H1 (cell line): Measurements from ENCODE around the gene RABL6. TPM values are rescaled to one million over a fixed set of nuclear protein-coding genes. Genes with fewer than 3 reads are reported as not detected.

Source experiments
- CTCF ChIA-PET: fragments of 300-600 bp; sonication (Branson Sonifier 250); formaldehyde crosslinking; loops from one replicate; lab custom pipeline; 2021; ENCODE audit not compliant: partially characterized antibody; lab: Charles Lee
- POLR2A ChIA-PET: fragments of 300-600 bp; sonication (Branson Sonifier 250); formaldehyde crosslinking; loops from one replicate; lab custom pipeline; 2021; ENCODE audit warnings: inconsistent platforms; ENCODE audit not compliant: partially characterized antibody; lab: Charles Lee
- DNase-seq, 2 experiments: peaks; one replicate each; pipeline versions ENCODE4 v3.0.0 to v3.0.0-alpha.2; 2010 to 2022; ENCODE audit warnings: low spot score in 2 of 2, low read depth in 1 of 2, mixed read lengths in 1 of 2
- FAIRE-seq: peaks from 2 replicates; lab custom pipeline; 2011; peaks lifted over from hg19 to GRCh38; lab: Jason Lieb, UNC
- H2AFZ ChIP-seq: 2 replicates; pipeline ENCODE4 v1.8.1; 2012; ENCODE audit warnings: low read length, inconsistent platforms
- H2AK5ac ChIP-seq: 2 replicates; pipeline ENCODE4 v1.6.1; 2013; ENCODE audit warnings: low read depth, low read length
- H2BK120ac ChIP-seq: replicated peaks from 2 replicates; pipeline ENCODE3; 2013; ENCODE audit warnings: low read depth, low read length, inconsistent platforms
- H2BK12ac ChIP-seq: 2 replicates; pipeline ENCODE4 v1.6.1; 2013; ENCODE audit warnings: low read depth, low read length
- H2BK15ac ChIP-seq: 2 replicates; pipeline ENCODE4 v1.6.1; 2013; ENCODE audit warnings: low read length
- H2BK20ac ChIP-seq: 2 replicates; pipeline ENCODE4 v1.6.1; 2013; ENCODE audit warnings: low read length
- H2BK5ac ChIP-seq: 2 replicates; pipeline ENCODE4 v1.6.1; 2013; ENCODE audit warnings: low read depth, low read length
- H3K14ac ChIP-seq: 2 replicates; pipeline ENCODE4 v1.6.1; 2013; ENCODE audit warnings: inconsistent platforms; ENCODE audit not compliant: insufficient read length
- H3K18ac ChIP-seq: 2 replicates; pipeline ENCODE4 v1.6.1; 2013; ENCODE audit warnings: low read length; ENCODE audit errors: extremely low read depth
- H3K23ac ChIP-seq: 2 replicates; pipeline ENCODE4 v1.6.1; 2013; ENCODE audit warnings: inconsistent platforms; ENCODE audit not compliant: insufficient read length
- H3K23me2 ChIP-seq: 2 replicates; pipeline ENCODE4 v1.6.1; 2013; ENCODE audit warnings: low read depth, low read length
- H3K27ac ChIP-seq: 2 replicates; pipeline ENCODE4 v1.6.1; 2011; ENCODE audit warnings: low read depth, low read length, inconsistent platforms
- H3K27me3 ChIP-seq, 4 experiments: replicated peaks in 1 of 4; 1 replicate in 1 of 4; 2 replicates in 3 of 4; pipeline versions ENCODE4 v1.6.1 to v1.8.1; 2011 to 2013; ENCODE audit warnings: low read length in 3 of 4, mild to moderate bottlenecking in 3 of 4, inconsistent platforms in 2 of 4, mixed read lengths in 2 of 4, moderate library complexity in 1 of 4; ENCODE audit not compliant: control insufficient read depth in 3 of 4, insufficient read depth in 3 of 4; ENCODE audit errors: extremely low read depth in 1 of 4
- H3K36me3 ChIP-seq, 4 experiments: 2 replicates each; pipeline versions ENCODE4 v1.6.1 to v1.8.1; 2011 to 2013; ENCODE audit warnings: mild to moderate bottlenecking in 4 of 4, low read length in 3 of 4, moderate library complexity in 2 of 4, control low read depth in 1 of 4, inconsistent platforms in 1 of 4; ENCODE audit not compliant: insufficient read depth in 4 of 4, control insufficient read depth in 2 of 4
- H3K4ac ChIP-seq: replicated peaks from 2 replicates; pipeline ENCODE3; 2013; ENCODE audit warnings: low read length, low read depth, mixed read lengths, inconsistent platforms; ENCODE audit not compliant: insufficient read length
- H3K4me1 ChIP-seq, 4 experiments: replicated peaks in 1 of 4; 1 replicate in 1 of 4; 2 replicates in 3 of 4; pipeline versions ENCODE4 v1.6.1 to v1.8.1; 2011 to 2013; ENCODE audit warnings: low read length in 3 of 4, inconsistent platforms in 2 of 4, mixed read lengths in 1 of 4; ENCODE audit not compliant: insufficient read depth in 4 of 4, control insufficient read depth in 3 of 4
- H3K4me2 ChIP-seq, 2 experiments: 2 replicates each; pipeline versions ENCODE4 v1.6.1 to v1.8.1; 2011 to 2013; ENCODE audit warnings: low read depth in 2 of 2, low read length in 2 of 2, control low read depth in 1 of 2, inconsistent platforms in 1 of 2, mild to moderate bottlenecking in 1 of 2; ENCODE audit not compliant: insufficient read depth in 1 of 2
- H3K4me3 ChIP-seq, 4 experiments: fragments of 200-600, 300-600 bp in 1 of 4; sonication (generic), shearing (Covaris generic), sonication (Bioruptor Twin) in 1 of 4; 2 replicates each; pipeline versions ENCODE4 v1.5.1 to v1.8.1; 2011 to 2016; ENCODE audit warnings: low read length in 4 of 4, low read depth in 3 of 4, control low read depth in 2 of 4, inconsistent platforms in 2 of 4, mild to moderate bottlenecking in 2 of 4, mixed read lengths in 1 of 4, moderate library complexity in 1 of 4; ENCODE audit not compliant: insufficient read depth in 2 of 4; ENCODE audit errors: extremely low read depth in 1 of 4
- H3K56ac ChIP-seq: replicated peaks from 2 replicates; pipeline ENCODE3; 2013; ENCODE audit warnings: low read depth, mild to moderate bottlenecking, mixed read lengths, low read length, inconsistent platforms; ENCODE audit not compliant: insufficient read length
- H3K79me1 ChIP-seq: 2 replicates; pipeline ENCODE4 v1.6.1; 2013; ENCODE audit warnings: low read depth, low read length, control low read depth
- H3K79me2 ChIP-seq, 2 experiments: 2 replicates each; pipeline versions ENCODE4 v1.6.1 to v1.8.1; 2012 to 2013; ENCODE audit warnings: low read length in 2 of 2, mild to moderate bottlenecking in 2 of 2, inconsistent platforms in 1 of 2; ENCODE audit not compliant: insufficient read depth in 2 of 2, control insufficient read depth in 1 of 2
- H3K9ac ChIP-seq, 4 experiments: replicated peaks in 1 of 4; 1 replicate in 1 of 4; 2 replicates in 3 of 4; pipeline versions ENCODE4 v1.6.1 to v1.8.1; 2011 to 2013; ENCODE audit warnings: low read depth in 3 of 4, low read length in 3 of 4, control low read depth in 2 of 4, mild to moderate bottlenecking in 2 of 4, moderate library complexity in 2 of 4, inconsistent platforms in 1 of 4; ENCODE audit errors: extremely low read depth in 1 of 4
- H3K9me3 ChIP-seq, 2 experiments: 2 replicates each; pipeline versions ENCODE4 v1.6.1 to v1.8.1; 2012 to 2013; ENCODE audit warnings: mild to moderate bottlenecking in 2 of 2, moderate library complexity in 2 of 2, control low read depth in 1 of 2, inconsistent platforms in 1 of 2, low read depth in 1 of 2, low read length in 1 of 2, mixed read lengths in 1 of 2; ENCODE audit not compliant: insufficient read depth in 2 of 2
- H4K20me1 ChIP-seq, 2 experiments: replicated peaks in 1 of 2; 2 replicates each; pipeline versions ENCODE3 to v1.8.1; 2011 to 2013; ENCODE audit warnings: inconsistent platforms in 2 of 2, low read length in 2 of 2, mild to moderate bottlenecking in 1 of 2; ENCODE audit not compliant: insufficient read depth in 2 of 2, control insufficient read depth in 1 of 2
- H4K5ac ChIP-seq: 2 replicates; pipeline ENCODE4 v1.6.1; 2013; ENCODE audit warnings: low read length, low read depth, mixed read lengths, inconsistent platforms; ENCODE audit not compliant: insufficient read length
- H4K8ac ChIP-seq: 2 replicates; pipeline ENCODE4 v1.8.0; 2013; ENCODE audit warnings: mild to moderate bottlenecking, moderate library complexity, low read length, inconsistent platforms; ENCODE audit not compliant: insufficient read depth; ENCODE audit errors: extremely low read depth
- H4K91ac ChIP-seq: replicated peaks from 2 replicates; pipeline ENCODE3; 2013; ENCODE audit warnings: low read length, mixed read lengths, inconsistent platforms; ENCODE audit not compliant: insufficient read length
- CHD2 ChIP-seq: IDR thresholded peaks from 2 replicates; pipeline ENCODE4 v1.6.1; 2012; ENCODE audit warnings: low read length, improper control_type of control experiment
- CTBP2 ChIP-seq: IDR thresholded peaks from 2 replicates; pipeline ENCODE4 v1.7.0; 2011; ENCODE audit warnings: borderline replicate concordance, mild to moderate bottlenecking, moderate library complexity, mixed read lengths, low read length; ENCODE audit not compliant: insufficient read depth, insufficient read length
- CTCF ChIP-seq, 3 experiments: IDR thresholded peaks; 1 replicate in 2 of 3; 2 replicates in 1 of 3; pipeline versions ENCODE4 v1.5.1 to v1.6.1; 2011; ENCODE audit warnings: low read length in 3 of 3, mild to moderate bottlenecking in 3 of 3, inconsistent platforms in 2 of 3, low read depth in 1 of 3, moderate library complexity in 1 of 3; ENCODE audit not compliant: insufficient read depth in 1 of 3; ENCODE audit errors: control extremely low read depth in 1 of 3
- EZH2 ChIP-seq: fragments of 200-600 bp; sonication (generic); IDR thresholded peaks from 2 replicates; pipeline ENCODE4 v1.7.1; 2012; ENCODE audit warnings: low read depth, mild to moderate bottlenecking, moderate library complexity, low read length, inconsistent platforms; ENCODE audit not compliant: severe bottlenecking
- KDM4A ChIP-seq: IDR thresholded peaks from one replicate; pipeline ENCODE4 v1.7.1; 2012; ENCODE audit warnings: low read depth, mild to moderate bottlenecking, moderate library complexity, low read length, inconsistent platforms; ENCODE audit not compliant: severe bottlenecking
- RNF2 ChIP-seq: fragments of 200-900, 300-1000 bp; sonication (generic); IDR thresholded peaks from 2 replicates; pipeline ENCODE4 v1.7.1; 2016; ENCODE audit warnings: borderline replicate concordance, low read depth, mild to moderate bottlenecking, antibody characterized with exemption, low read length; ENCODE audit not compliant: poor library complexity, severe bottlenecking; ENCODE audit errors: missing control alignments
- SAP30 ChIP-seq: fragments of 300-600 bp; sonication (generic); IDR thresholded peaks from 2 replicates; pipeline ENCODE4 v1.7.1; 2012; ENCODE audit warnings: low read length, moderate library complexity, mild to moderate bottlenecking, inconsistent platforms; ENCODE audit not compliant: insufficient read depth, insufficient replicate concordance
- TCF12 ChIP-seq: IDR thresholded peaks from 2 replicates; pipeline ENCODE4 v1.6.1; 2011; ENCODE audit warnings: low read depth, mild to moderate bottlenecking, low read length
- WGBS, 2 experiments: shearing (Covaris generic) in 1 of 2; methylation state at CpG; one replicate each; pipeline versions ENCODE4 v1.1.6 to v1.1.7; 2013 to 2015; ENCODE audit warnings: low lambda C conversion rate in 2 of 2, mixed read lengths in 2 of 2, inconsistent platforms in 1 of 2, low coverage in 1 of 2, missing lambda C conversion rate in 1 of 2; ENCODE audit not compliant: insufficient replicate concordance in 2 of 2, insufficient coverage in 1 of 2, insufficient read length in 1 of 2; ENCODE audit errors: extremely low coverage in 1 of 2, missing lambda C conversion rate in 1 of 2; 5-methylcytosine and 5-hydroxymethylcytosine counted together
- polyA plus RNA-seq, 7 experiments: library from polyadenylated mRNA; depleted of rRNA in 3 of 7; stranded (reverse) in 5 of 7; unstranded in 2 of 7; fragments of >200 nt in 5 of 7; fragments of 200-250 nt in 2 of 7; gene quantifications; 1 replicate in 5 of 7; 2 replicates in 1 of 7; 4 replicates in 1 of 7; pipeline versions ENCODE4 v1.2.1 to v1.2.3, GENCODE V29; 2011 to 2013; ENCODE audit warnings: missing spikeins in 2 of 7, mixed read lengths in 2 of 7
- total RNA-seq: library from RNA; stranded (reverse); fragmentation: NEBNext Ultra II Directional; extraction: Animal tissue kit (Norgen Biotek cat#: 25700); gene quantifications from 2 replicates; pipeline ENCODE4 v1.2.1, GENCODE V29; 2021

Gene RABL6
- total and polyA plus RNA-seq, 2 of the 8 experiments (the other 6 are each of a cell fraction or from before 2014, with no cell fraction given): 70.1 to 130 TPM

- DNase-seq (no peak), FAIRE-seq (no peak)
- H3K4me3 ChIP-seq: no peak overlapping the region
- H3K4me1 ChIP-seq: no peaks in the 10 kb centered on the region; a peak in 1 of 7 replicates
- ChIA-PET POLR2A (interaction anchor here (1.5 kb wide), 1 partner anchor 10 kb away, joined by 5 read pairs; no protein-coding TSS in a partner anchor), CTCF (interaction anchor here (0.7 to 1.4 kb wide), 8 partner anchors 10 to 41 kb away, joined by 3 to 6 read pairs (median 3); no protein-coding TSS in a partner anchor)
- no peak overlapping the region for H2AK5ac ChIP-seq
- H3K79me1 ChIP-seq: no peaks in the 10 kb centered on the region
- no peaks in the 10 kb centered on the region; a peak in 1 of 7 replicates for H3K27me3 ChIP-seq
- no peak overlapping the region for H2BK15ac ChIP-seq
- no peaks in the 10 kb centered on the region for H3K9me3 ChIP-seq
- H3K9ac ChIP-seq: no peak overlapping the region
- WGBS, 2 experiments: 63% methylated on average over 9 of the region's 9 CpGs; no CpG with 5 or more reads in 1 of the 2 experiments
- H2BK120ac ChIP-seq: no peak overlapping the region
- no peak overlapping the region for H4K91ac ChIP-seq
- H3K23me2 ChIP-seq: no peaks in the 10 kb centered on the region
- no peak overlapping the region for H3K27ac ChIP-seq
- H3K4ac ChIP-seq: no peak overlapping the region
- no peak overlapping the region for H4K8ac ChIP-seq
- no peak overlapping the region for H3K56ac ChIP-seq
- H2BK12ac ChIP-seq: no peak overlapping the region
- H3K23ac ChIP-seq: no peak overlapping the region
- no peak overlapping the region for H3K4me2 ChIP-seq
- no peak overlapping the region for H2AFZ ChIP-seq
- no peak overlapping the region for H3K14ac ChIP-seq
- H2BK5ac ChIP-seq: no peak overlapping the region
- no peak overlapping the region for H3K18ac ChIP-seq
- no peaks in the 10 kb centered on the region for H4K20me1 ChIP-seq
- no peaks in the 10 kb centered on the region for H3K36me3 ChIP-seq
- H2BK20ac ChIP-seq: no peak overlapping the region
- no peaks in the 10 kb centered on the region for H3K79me2 ChIP-seq
- H4K5ac ChIP-seq: no peak overlapping the region
- no peak for TF ChIP-seq CHD2
- no peak for TF ChIP-seq CTBP2
- TF ChIP-seq EZH2: no peak
- TF ChIP-seq SAP30: no peak
- TF ChIP-seq CTCF (IDR thresholded peaks at IDR 0.05; ENCODE audit: control extremely low read depth in 1 of 3, insufficient read depth in 1 of 3, low read depth in 1 of 3, low read length in 3 of 3): peak in 1 of 3 experiments; percentile 16; a peak in 1 of 4 replicates
- TF ChIP-seq KDM4A: no peak
- no peak for TF ChIP-seq TCF12
- no peak for TF ChIP-seq RNF2
Observed at GRCh38 chr9:136784249-136784996, 23.3 kb upstream of the RABL6 start.
